ENCODE data around the gene KCNQ4.

KCNQ4 gene

DNA sequence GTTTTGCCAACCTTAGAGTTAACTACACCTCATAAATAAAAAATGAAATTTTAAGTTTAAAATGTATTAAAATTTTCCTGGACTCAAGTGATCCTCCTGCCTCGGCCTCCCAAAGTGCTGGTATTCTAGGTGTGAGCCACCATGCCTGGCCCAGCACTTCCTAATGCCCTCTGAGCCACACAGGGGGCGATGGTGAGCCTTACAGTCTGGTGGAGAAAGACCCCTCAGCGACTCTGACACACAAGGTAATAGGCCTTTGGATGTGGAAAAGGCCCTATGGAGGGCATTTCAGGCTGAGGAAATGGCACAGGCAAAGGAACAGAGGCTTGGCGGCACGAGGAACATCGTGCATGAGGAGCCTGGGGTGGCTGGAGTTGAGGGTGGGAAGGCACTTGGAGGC is 71.9 kb downstream of the KCNQ4 start:
- H3K4me3 ChIP-seq (ENCODE audit: low read depth, low read length): no peak overlapping the region
- TF ChIP-seq, protein P1, sequence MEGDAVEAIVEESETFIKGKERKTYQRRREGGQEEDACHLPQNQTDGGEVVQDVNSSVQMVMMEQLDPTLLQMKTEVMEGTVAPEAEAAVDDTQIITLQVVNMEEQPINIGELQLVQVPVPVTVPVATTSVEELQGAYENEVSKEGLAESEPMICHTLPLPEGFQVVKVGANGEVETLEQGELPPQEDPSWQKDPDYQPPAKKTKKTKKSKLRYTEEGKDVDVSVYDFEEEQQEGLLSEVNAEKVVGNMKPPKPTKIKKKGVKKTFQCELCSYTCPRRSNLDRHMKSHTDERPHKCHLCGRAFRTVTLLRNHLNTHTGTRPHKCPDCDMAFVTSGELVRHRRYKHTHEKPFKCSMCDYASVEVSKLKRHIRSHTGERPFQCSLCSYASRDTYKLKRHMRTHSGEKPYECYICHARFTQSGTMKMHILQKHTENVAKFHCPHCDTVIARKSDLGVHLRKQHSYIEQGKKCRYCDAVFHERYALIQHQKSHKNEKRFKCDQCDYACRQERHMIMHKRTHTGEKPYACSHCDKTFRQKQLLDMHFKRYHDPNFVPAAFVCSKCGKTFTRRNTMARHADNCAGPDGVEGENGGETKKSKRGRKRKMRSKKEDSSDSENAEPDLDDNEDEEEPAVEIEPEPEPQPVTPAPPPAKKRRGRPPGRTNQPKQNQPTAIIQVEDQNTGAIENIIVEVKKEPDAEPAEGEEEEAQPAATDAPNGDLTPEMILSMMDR (IDR thresholded peaks at IDR 0.05; ENCODE audit: borderline replicate concordance, insufficient read depth, low read depth, low read length): 0 out of 2 replicates have a peak, but pooled peaks have one; percentile 25

DNA sequence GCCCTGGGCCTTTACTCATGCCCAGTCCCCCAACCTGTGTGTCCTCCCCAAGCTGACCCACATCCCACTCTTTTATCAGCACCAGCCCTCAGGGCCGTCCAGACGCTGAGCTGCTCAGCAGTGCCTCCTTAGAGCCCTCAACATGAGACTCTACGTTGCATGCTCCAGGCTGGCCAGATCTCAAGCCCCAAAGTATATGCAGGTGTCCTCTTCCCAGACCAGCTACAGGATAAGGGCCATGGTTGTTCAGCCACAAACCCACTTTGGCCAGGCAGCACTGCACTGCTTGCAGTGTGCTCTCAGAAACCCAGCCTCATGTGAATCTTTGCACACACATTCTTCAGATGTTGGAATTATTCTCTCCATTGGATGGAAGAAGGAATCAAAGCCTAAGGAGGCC is 72.5 kb downstream of the KCNQ4 start:
- TF ChIP-seq, protein P1 (IDR thresholded peaks at IDR 0.05; ENCODE audit: borderline replicate concordance, insufficient read depth, low read depth, low read length): no peak
- H3K4me3 ChIP-seq (ENCODE audit: low read depth, low read length): no peak overlapping the region

DNA sequence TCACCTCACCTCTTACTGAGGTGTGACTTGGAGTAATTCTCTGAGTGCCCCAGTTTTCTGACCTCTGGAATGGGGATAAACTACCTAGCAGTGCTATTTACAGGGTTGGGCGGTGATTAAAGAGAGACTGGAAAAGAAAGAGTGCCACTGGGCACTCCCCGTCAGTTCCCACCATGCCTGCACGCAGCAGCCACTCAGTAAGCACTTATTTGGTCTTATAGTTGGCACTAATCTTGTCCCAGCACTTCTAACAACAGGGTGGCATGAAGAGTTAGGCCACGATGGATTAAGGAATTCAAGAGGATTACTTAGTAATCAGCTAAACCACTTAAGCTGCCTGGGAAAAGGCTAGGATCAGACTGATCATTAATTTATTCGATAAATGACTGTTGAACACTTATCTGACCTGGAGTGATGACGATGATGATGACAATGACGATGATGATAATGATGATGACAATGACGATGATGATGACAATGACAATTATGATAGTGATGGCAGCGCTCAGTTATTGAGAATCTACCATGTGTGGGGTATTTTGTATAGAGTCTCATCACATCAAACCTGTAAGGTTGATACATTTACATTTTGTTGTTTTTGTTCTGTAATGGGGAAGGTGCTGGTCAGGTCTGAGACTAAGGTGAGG is 73.2 kb downstream of the KCNQ4 start:
- H3K4me3 ChIP-seq (ENCODE audit: low read depth, low read length): no peak overlapping the region
- TF ChIP-seq, protein P1 (IDR thresholded peaks at IDR 0.05; ENCODE audit: borderline replicate concordance, insufficient read depth, low read depth, low read length): no peak

DNA sequence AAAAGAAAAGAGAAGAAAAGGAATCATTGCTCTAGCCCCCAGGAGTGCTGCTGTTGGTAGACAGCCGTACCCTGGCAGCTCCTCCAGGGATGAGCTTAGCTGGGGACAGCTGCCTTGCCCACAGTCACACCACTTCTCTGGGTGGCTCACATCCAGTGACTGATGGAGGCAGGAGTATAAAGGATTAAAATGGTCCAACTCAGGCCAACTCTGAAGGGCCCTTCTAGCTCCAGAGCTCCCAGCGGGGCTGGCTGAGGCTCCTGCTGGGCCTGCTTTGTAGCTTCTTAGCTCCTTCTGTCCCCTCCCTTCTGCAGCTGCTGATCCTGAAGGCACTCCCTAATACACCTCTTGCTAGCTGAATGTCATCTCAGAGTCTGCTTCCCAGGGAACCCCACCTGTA is 74.2 kb downstream of the KCNQ4 start:
- TF ChIP-seq, protein P1 (IDR thresholded peaks at IDR 0.05; ENCODE audit: borderline replicate concordance, insufficient read depth, low read depth, low read length): no peak
- H3K4me3 ChIP-seq (ENCODE audit: low read depth, low read length): no peak overlapping the region

DNA sequence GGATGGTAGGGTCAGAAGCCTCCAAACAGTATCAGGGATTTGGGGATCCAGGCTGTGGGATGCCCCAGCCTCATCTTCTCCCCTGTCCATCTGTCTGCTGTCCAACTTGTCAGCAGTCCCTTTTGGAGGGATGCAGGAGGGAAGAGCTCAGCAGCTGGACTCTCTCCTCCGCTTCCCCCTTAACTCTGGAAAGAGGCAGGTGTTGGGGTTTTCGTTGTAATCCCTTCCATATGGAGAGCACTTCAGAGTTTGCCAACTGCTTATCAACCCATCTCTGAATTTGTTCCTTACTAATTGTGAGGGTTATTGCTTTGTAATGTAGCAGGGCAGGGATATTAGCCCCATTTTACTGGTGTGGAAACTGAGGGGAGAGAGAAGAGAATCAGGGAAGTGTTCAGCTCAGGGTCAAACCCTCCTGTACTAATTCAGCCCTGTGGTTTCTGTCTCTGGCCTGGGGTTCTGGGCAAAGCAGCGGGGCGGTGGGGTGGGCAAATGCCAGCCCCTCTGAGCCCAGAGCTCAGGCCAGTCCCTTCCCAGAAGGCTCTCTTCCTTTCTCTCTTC is 75.3 kb downstream of the KCNQ4 start:
- H3K4me3 ChIP-seq (ENCODE audit: low read depth, low read length): no peak overlapping the region
- TF ChIP-seq, protein P1 (IDR thresholded peaks at IDR 0.05; ENCODE audit: borderline replicate concordance, insufficient read depth, low read depth, low read length): no peak

DNA sequence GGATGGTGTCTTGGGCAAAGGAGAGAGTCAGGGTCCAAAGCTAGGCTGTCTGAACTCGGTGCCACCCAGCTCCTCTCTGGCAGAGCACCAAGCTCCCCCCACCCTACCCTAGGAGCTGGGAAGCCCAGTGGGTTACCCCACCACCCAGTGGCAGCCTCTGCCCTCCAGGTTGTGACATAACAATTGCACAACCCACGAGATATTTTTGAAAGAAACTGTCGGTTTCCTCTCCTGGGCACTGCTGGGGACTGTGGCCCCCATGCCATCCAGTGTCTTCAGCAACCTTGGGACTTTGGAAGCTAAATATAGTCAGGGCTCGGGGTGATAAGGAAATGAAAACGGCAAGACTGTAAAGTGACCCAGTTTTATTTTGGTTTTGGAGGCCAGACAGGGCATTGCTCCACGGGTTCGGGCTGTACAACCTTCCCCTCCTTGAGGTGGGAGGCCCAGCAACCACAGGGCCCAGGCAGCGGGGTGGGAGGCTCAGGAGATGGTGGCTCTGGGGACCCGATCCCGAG is 77.2 kb downstream of the KCNQ4 start:
- H3K4me3 ChIP-seq (ENCODE audit: low read depth, low read length): no peak overlapping the region
- TF ChIP-seq, protein P1 (IDR thresholded peaks at IDR 0.05; ENCODE audit: borderline replicate concordance, insufficient read depth, low read depth, low read length): no peak

Measured in GM12875 (cell line).